BLaER1 (cell line): ENCODE measurements around the gene ROR1.

ENCODE experiments used
- H3K27ac ChIP-seq: shearing (Covaris generic); formaldehyde crosslinking; 2 replicates; pipeline ENCODE4 v1.8.1; 2022
- H3K27me3 ChIP-seq: shearing (Covaris generic); formaldehyde crosslinking; 2 replicates; pipeline ENCODE4 v1.8.1; 2022
- H3K36me3 ChIP-seq: shearing (Covaris generic); formaldehyde crosslinking; 2 replicates; pipeline ENCODE4 v1.8.1; 2022
- H3K4me1 ChIP-seq: shearing (Covaris generic); formaldehyde crosslinking; 2 replicates; pipeline ENCODE4 v1.8.1; 2022
- H3K4me2 ChIP-seq: shearing (Covaris generic); formaldehyde crosslinking; 2 replicates; pipeline ENCODE4 v1.8.1; 2022
- H3K4me3 ChIP-seq: shearing (Covaris generic); formaldehyde crosslinking; 2 replicates; pipeline ENCODE4 v1.8.1; 2022
- H3K9ac ChIP-seq: shearing (Covaris generic); formaldehyde crosslinking; 2 replicates; pipeline ENCODE4 v1.8.1; 2022
- H3K9me3 ChIP-seq: shearing (Covaris generic); formaldehyde crosslinking; 2 replicates; pipeline ENCODE4 v1.8.1; 2022
- H4K20me1 ChIP-seq: shearing (Covaris generic); formaldehyde crosslinking; 2 replicates; pipeline ENCODE4 v1.8.1; 2022
- Cebpa-rat ChIP-seq: shearing (Covaris generic); IDR thresholded peaks from 2 replicates; pipeline ENCODE4 v1.8.1; 2022

The ROR1 gene

DNA sequence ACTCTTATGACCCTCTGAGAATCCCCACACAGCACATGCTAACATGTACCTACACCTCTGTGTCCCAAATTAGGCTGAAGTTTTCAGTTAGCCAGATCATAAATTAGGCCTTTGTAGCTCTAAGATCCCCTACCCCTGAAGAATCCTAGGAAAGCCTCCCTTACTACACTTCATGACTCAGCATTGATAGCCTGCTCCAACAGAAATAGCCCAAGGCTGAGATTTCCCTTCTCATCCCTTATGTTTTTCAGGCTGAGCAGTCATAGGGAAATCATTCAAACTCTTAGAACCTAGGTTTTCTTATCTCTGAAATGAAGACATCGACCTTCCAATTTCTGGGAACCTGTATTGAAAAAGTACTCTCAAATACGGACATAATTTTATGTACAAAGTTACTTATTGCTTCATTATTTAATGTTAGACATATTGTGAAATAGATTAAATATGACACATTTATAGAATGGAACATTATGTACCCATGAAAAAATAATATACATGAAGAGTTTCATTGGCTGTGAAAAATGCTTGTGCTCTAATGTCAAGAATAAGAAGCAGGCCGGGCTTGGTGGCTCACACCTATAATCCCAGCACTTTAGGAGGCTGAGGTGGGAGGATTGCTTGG, 307.2 kb downstream of the ROR1 start:
- Histone ChIP-seq H4K20me1 (no peaks in the 10 kb centered on the region), H3K4me2 (no peak overlapping the region)
- TF ChIP-seq Cebpa-rat = no peak

DNA sequence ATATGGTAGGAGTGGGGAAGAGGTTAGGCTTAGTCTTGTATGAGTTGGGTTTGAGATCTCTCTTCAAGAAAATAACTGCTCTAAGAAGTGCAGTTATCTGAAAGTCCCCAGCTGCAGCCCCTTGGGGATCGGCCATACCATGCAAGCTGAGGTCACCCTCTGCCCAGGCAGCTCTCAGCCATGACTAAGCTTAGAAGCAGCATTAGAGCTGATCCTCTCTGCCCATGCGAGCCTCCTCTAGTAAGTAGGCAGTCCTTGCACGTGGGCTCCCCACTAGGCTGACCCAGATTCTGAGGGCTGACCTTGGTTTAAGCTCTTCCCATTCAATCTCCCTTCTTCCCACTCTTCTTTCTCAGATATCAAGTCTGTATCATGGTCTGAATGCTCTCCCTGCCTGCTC, 308.6 kb downstream of the ROR1 start:
- Histone ChIP-seq H3K27ac (no peak overlapping the region), H3K4me3 (no peak overlapping the region), H3K9me3 (no peaks in the 10 kb centered on the region), H3K36me3 (no peaks in the 10 kb centered on the region), H3K9ac (no peak overlapping the region), H4K20me1 (no peaks in the 10 kb centered on the region), H3K4me2 (no peak overlapping the region), H3K27me3 (no peaks in the 10 kb centered on the region), H3K4me1 (0 out of 2 replicates have a peak, but pooled peaks cover 5% of the 10 kb centered on the region)
- TF ChIP-seq Cebpa-rat = no peak

More for the DNA sequence above, 307.2 kb downstream of the ROR1 start:
- H3K27me3 ChIP-seq = no peaks in the 10 kb centered on the region
- no peak overlapping the region for H3K4me3 ChIP-seq
- H3K27ac ChIP-seq = no peak overlapping the region
- H3K36me3 ChIP-seq = no peaks in the 10 kb centered on the region
- no peaks in the 10 kb centered on the region for H3K9me3 ChIP-seq
- no peak overlapping the region for H3K9ac ChIP-seq
- H3K4me1 ChIP-seq = 0 out of 2 replicates have a peak, but pooled peaks cover 5% of the 10 kb centered on the region

DNA sequence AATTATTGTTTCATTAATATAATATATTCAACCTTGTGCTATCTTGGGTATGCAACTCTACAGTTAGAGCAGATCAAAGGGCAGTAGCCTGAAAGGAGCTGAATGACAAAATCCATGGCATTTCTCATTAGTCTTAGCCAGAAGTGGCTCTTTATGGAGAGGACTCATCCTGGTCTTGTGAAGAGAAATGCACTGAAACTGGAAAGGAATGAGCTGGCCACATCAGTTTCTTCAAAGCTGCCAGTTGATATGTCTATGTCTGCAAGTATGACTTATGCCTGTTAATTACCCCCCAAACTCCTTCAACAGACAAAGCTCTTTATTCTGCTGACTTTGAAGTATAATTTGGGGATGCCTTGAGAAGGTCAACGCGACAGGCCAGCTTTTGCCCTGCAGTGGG, 310.6 kb downstream of the ROR1 start:
- 0 out of 2 replicates have a peak, but pooled peaks cover 5% of the 10 kb centered on the region for H3K4me1 ChIP-seq
- no peak overlapping the region for H3K9ac ChIP-seq
- H3K9me3 ChIP-seq = no peaks in the 10 kb centered on the region
- no peaks in the 10 kb centered on the region for H3K27me3 ChIP-seq
- TF ChIP-seq Cebpa-rat = no peak
- no peaks in the 10 kb centered on the region for H4K20me1 ChIP-seq
- no peaks in the 10 kb centered on the region for H3K36me3 ChIP-seq
- H3K4me3 ChIP-seq = no peak overlapping the region
- H3K27ac ChIP-seq = no peak overlapping the region
- no peak overlapping the region for H3K4me2 ChIP-seq

DNA sequence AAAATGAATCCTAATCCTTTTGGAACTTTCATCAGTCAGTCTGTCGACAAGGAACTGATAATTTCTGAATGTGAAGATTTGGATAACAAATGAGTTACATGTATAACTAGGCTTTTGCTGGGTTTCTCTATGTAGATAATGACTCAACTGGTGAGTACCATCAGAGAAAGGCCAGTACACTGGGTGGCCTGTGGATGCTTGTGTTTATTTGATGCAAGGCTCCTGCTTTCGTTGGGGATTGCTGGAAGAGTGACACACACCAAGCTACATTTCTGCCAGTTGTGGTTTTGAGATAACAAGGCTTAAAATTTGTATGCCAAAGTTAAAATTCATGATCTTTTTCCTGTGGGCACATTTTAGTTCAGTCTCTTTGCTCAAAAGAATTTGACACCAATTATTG, 314.0 kb downstream of the ROR1 start:
- H3K4me3 ChIP-seq = no peak overlapping the region
- no peaks in the 10 kb centered on the region for H3K4me1 ChIP-seq
- TF ChIP-seq Cebpa-rat = no peak
- H4K20me1 ChIP-seq = no peaks in the 10 kb centered on the region
- H3K9me3 ChIP-seq = no peaks in the 10 kb centered on the region
- H3K27me3 ChIP-seq = no peaks in the 10 kb centered on the region
- no peak overlapping the region for H3K4me2 ChIP-seq
- no peaks in the 10 kb centered on the region for H3K36me3 ChIP-seq
- H3K27ac ChIP-seq = no peak overlapping the region
- no peak overlapping the region for H3K9ac ChIP-seq

DNA sequence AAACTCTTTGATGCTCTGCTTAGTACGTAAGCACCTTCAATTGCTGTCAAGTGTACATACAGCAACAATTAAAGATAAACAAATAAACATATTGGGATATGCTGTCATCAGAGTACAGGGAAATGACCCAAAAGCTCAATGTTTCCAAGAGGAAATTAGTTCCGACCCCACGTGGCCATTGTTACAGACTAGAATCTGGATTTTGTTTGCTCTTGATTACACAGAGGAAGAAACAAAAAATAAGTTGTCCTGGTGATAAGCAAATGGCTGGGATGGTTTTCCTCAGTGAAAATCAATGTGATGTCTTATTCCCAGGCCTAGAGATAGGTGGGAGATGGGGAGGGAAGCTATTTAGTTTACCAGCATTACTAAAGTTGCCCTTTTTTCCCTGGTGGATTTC, 316.6 kb downstream of the ROR1 start:
- no peak for TF ChIP-seq Cebpa-rat
- no peak overlapping the region for H3K4me3 ChIP-seq
- no peaks in the 10 kb centered on the region for H4K20me1 ChIP-seq
- H3K4me2 ChIP-seq = no peak overlapping the region
- H3K27ac ChIP-seq = no peak overlapping the region
- H3K27me3 ChIP-seq = no peaks in the 10 kb centered on the region
- no peaks in the 10 kb centered on the region for H3K9me3 ChIP-seq
- no peak overlapping the region for H3K9ac ChIP-seq
- H3K36me3 ChIP-seq = no peaks in the 10 kb centered on the region
- no peaks in the 10 kb centered on the region for H3K4me1 ChIP-seq

DNA sequence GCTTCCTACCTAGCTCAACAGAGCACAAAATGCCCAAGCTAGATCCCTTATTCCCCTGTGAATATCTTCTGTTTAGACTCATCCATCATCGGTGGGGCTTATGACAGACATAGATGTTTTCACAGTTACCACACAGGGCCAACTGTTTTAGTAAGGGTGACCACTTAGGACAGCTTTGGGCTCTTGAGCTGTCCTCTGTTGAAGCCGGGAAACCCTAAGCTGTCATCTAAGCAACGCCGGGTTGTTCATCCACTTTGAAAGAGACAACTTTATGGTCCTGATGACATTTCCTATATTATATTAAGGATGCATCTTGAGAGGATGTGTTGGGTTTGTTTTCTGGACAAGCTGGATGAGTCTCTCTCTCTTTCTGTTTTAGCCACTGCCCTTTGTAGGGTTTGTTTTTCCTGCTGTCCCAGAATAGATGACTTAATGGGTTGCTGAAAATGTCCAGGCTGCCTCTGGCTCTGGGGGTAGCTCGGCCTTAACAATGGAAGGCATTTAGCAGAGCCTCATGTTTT, 319.1 kb downstream of the ROR1 start:
- Histone ChIP-seq H3K9me3 (no peaks in the 10 kb centered on the region), H3K4me3 (no peak overlapping the region), H4K20me1 (no peaks in the 10 kb centered on the region), H3K27ac (no peak overlapping the region), H3K36me3 (no peaks in the 10 kb centered on the region), H3K9ac (no peak overlapping the region), H3K4me1 (no peaks in the 10 kb centered on the region), H3K27me3 (no peaks in the 10 kb centered on the region), H3K4me2 (no peak overlapping the region)
- TF ChIP-seq Cebpa-rat = no peak

DNA sequence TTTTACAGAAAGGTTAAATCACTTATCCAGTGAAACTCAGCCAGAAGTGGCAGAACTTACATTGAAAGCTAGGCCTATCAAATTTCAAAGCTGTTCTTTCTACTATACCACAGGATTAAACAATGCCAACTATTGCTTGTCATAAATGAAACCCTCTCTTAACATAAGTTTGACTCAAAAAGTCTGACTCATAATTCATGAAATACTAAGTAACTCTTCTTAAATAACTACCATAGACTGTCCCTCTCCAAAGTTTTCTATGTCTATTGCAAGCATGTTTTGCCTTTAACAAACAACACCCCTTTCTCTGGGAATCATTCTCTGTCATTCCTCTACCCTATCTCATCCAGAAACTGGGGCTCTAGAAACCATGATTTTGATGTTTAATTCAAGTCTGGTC, 320.1 kb downstream of the ROR1 start:
- Histone ChIP-seq H3K9me3 (no peaks in the 10 kb centered on the region), H3K9ac (no peak overlapping the region), H4K20me1 (no peaks in the 10 kb centered on the region), H3K27me3 (no peaks in the 10 kb centered on the region), H3K4me2 (no peak overlapping the region), H3K36me3 (no peaks in the 10 kb centered on the region), H3K4me1 (no peaks in the 10 kb centered on the region), H3K4me3 (no peak overlapping the region), H3K27ac (no peak overlapping the region)
- TF ChIP-seq Cebpa-rat = no peak

DNA sequence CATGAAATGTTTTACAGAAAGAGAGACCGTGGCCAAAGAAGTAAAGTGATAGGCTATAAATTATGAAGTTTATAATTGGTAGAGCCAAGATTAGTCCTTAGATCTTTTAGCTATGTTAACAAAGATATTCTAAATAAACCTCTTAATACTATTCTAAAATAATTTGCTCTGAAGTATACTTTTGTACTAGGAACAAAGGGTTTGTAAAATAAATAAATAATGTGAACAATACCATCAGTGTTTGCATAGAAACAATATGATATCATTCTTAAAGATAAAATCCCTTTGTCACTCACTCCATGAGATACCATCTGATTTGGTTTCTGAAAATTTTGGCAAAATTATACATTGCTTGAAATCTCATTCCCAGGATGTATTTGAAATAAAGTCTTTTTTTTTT, 322.0 kb downstream of the ROR1 start:
- Histone ChIP-seq H3K9me3 (no peaks in the 10 kb centered on the region), H3K27me3 (no peaks in the 10 kb centered on the region), H4K20me1 (no peaks in the 10 kb centered on the region), H3K4me3 (no peak overlapping the region), H3K9ac (no peak overlapping the region), H3K27ac (no peak overlapping the region), H3K4me1 (no peaks in the 10 kb centered on the region), H3K4me2 (no peak overlapping the region), H3K36me3 (no peaks in the 10 kb centered on the region)
- no peak for TF ChIP-seq Cebpa-rat

DNA sequence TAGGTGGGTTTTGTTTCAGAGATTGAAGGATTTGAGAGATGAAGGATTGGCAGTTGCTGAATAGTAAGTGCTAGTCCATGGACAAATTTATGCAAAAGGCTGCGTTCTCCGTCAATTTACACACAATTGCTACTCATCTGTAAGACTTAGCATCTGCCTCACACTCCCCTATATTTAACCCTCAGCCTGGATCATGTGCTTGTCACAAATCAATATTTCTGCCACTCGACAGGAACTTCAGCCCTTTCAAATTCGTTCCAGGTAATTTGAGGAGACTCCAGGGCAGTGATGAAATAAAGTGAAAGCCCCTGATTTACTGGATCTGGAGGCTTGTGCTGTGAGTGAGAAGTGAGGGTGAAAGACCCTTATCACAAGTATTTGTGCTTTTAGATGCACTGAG, 324.0 kb downstream of the ROR1 start:
- H3K27ac ChIP-seq = no peak overlapping the region
- no peaks in the 10 kb centered on the region for H3K27me3 ChIP-seq
- H3K9ac ChIP-seq = no peak overlapping the region
- peaks cover 6% of the 10 kb centered on the region; the same call in 1 of the 2 replicates for H4K20me1 ChIP-seq
- TF ChIP-seq Cebpa-rat = no peak
- no peaks in the 10 kb centered on the region for H3K9me3 ChIP-seq
- peaks cover 3% of the 10 kb centered on the region; the same call in 1 of the 2 replicates for H3K4me1 ChIP-seq
- no peak overlapping the region for H3K4me3 ChIP-seq
- no peak overlapping the region for H3K4me2 ChIP-seq
- H3K36me3 ChIP-seq = no peaks in the 10 kb centered on the region

DNA sequence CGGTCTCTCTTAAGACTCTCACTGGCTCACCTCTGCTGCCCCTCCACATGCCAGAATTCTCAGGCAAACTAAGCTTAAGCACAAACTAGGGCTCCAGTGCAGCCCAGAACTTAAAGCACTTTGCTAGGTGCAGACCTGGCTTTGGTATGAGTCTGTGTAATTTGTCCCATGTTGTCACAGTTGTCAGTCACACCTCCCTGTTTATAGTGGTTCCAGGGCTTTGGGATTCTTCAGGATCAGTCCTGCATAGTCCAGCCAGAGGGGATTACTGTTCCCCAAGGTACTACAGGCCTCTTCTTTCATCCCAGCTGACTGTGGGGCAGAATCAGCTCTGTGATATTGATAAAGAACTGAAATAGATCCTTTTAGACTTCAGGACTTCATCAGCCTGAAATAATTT, 324.6 kb downstream of the ROR1 start:
- no peak for TF ChIP-seq Cebpa-rat
- Histone ChIP-seq H3K9me3 (no peaks in the 10 kb centered on the region), H3K27me3 (no peaks in the 10 kb centered on the region), H3K9ac (no peak overlapping the region), H3K4me3 (no peak overlapping the region), H3K36me3 (no peaks in the 10 kb centered on the region), H4K20me1 (peaks cover 6% of the 10 kb centered on the region; the same call in 1 of the 2 replicates), H3K27ac (no peak overlapping the region), H3K4me1 (peaks cover 5% of the 10 kb centered on the region; the same call in 1 of the 2 replicates), H3K4me2 (no peak overlapping the region)
